Measurements from ENCODE around the gene LGI1.
A peak's percentile ranks its signal among the peaks of the same experiment; 100 is the strongest.
"Not testable (repeated sequence)": the region's sequence is repeated elsewhere in the genome, so short reads cannot be mapped to it uniquely, and the experiment has no call there.

Gene LGI1

DNA sequence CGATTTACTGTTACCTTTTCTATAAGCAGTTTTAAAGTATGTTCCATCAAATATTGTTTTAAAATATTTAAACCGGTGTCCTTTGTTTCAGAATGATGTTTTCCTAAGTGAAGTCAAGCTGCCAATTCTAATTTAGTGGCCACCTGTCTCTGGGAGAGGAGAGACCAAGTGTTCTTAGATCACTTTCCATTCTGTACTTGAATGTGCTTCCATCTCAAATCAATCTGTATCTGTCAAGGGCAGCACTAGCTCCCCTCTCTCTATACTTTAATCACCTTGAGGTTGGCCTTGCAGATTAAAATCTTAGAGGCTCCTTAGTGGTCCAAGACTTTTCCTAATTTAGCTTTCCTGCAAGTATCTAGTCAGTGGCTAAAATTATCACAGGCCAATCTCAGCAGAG, 49.6 kb downstream of the LGI1 start:
- no peak for DNase-seq

- DNase-seq: no peak
These were observed 55.1 kb downstream of the LGI1 start for GRCh38 chr10:93812659-93813338.

DNA sequence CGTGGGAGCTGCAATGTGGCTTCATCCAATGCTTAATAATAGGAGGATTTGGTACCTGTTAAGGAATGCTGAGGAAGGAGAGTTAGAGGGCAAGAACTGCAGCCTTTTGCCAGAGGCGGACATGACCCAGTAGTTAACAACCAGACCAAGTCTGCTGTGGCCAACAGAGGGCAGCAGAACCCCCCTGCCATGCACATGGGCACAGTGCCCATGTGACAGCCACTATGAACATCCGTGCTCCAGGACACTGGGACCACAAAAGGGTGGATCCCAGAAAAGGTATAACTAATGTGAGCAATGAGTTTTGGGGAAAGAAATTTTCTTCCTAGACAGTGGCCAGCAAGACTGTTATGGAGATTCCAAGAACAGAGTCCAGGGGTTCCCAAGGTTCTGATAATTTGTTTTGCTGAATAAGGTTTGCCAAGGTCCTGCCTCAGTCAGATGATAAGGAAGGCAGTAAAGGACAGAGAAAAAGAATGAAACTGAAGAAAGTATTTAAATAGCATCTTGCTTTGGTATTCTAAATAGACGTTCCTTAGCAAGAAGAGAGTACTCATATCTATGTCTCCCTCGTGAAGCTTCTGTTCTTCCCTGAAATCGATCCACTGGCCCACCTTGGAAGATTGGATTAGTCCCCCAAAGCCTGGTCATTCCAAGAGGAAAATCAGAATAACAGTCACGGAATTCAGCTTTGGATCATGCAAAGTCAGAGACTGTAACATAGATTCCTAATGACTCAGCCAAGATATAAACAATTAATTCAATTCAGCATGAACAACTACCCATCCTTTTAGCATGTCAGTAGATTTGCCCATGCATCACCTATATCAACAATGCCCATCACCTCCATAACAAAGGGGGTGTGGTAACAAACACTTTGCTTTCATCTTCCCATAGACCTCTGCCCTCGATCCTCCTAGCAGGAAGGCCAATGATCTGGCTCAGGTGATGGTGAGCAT, 56.0 kb downstream of the LGI1 start:
- DNase-seq: peak; percentile 64 to 65

GRCh38 chr10:93815304-93816096, 57.8 kb downstream of the LGI1 start:
- no peak for DNase-seq

DNA sequence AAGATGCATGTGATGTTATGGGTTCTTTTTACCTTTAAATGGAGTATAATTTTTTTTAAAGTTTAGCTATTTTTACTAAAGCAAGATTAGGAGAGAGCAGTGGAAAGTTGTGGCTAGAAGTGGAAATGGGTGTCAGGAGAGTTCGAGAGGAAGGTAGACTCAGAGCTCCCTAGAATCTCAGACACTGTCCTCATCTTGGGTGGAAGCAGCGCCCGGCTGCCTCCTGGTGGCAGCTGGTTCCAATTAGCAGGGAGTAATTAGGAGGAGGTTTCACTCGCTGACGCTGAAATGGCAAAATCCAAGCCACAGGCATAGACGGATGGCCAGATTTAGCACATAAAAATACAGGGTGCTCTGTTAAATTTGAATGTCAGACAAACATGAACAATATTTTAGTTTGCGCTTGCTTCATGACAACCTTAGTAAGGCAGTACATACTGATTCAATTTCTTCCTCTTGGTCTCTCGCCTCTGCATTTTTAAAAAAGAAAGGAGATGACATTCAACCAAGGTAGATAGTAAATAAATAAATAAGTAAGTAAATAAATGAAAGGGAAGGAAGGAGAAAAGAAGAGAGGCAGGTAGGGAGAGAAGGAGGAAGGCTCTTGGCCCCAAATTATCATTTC, 58.5 kb downstream of the LGI1 start:
- peak; percentile 49 to 76 for DNase-seq

- no peak for DNase-seq
These were observed 60.4 kb downstream of the LGI1 start for GRCh38 chr10:93818086-93818485.

DNA sequence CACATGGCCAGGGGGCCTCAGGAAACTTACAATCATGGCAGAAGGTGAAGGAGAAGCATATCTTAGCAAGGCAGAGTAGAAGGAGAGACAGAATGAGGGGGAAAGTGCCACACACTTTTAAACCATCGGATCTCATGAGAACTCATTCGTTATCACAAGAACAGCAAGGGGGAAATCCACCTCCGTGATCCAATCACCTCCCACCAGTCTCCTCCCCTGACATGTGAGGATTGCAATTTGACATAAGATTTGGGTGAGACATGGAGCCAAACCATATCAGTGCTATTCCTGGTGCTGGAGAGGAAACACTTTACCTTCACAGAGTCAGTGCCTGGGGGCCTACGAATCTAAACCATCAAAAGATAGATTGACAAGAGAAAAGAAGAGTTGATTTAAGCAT, 61.8 kb downstream of the LGI1 start:
- DNase-seq: no peak

DNA sequence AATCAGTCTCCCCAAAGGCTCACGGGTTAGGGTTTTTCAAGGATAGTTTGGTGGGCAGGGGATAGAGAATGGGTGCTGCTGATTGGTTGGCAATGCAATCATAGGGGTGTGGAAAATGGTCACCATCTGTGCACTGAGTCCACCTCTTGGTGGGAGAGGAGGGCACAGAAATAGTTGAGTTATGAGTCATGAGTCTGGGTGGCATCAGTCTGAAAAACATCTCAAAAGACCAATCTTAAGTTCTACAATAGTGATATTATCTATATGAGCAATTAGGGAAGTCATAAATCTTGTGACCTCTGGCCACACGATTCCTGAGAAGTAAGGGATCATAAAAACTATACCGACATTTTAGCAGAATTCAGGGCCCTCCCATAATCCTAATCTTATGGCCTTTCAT, 62.7 kb downstream of the LGI1 start:
- DNase-seq: no peak

GRCh38 chr10:93821051-93821772, 63.5 kb downstream of the LGI1 start:
- peak; percentile 80 to 88 for DNase-seq

GRCh38 chr10:93826355-93826754, 68.6 kb downstream of the LGI1 start:
- DNase-seq: peak; percentile 20 to 33

DNA sequence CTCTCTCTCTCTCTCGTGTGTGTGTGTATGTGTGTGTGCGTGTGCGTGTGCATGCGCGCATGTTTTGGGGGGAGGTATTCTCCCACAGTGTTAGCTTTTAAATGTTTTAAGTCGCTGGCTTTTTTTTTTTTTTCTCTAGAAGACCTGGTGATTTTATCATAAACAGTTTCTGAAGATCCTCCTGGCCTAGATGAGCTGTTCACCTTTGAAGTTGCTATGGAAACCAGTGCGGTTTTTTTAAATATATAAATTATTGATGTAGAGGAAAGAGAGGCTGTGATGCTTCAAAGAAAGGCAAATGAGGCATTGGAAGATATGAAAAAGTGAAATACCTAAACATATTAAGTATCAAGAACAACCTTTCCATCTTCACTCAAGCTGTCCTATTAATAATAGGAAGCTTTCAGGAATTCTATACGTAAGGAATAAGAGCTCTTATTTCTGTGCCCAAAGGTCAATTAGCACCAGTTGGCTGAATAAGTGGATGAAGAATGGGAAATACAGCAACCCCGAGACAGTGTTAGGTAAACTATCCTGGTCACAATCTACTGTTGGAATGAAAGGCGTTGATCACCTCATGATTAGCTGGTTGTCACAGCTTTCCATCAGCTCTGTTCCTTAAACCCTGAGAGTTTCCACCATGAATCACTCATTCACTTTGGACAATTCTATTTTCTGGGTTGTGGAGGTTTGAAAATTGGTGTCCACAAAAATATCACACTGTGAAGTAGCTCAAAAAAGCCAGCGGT, 69.5 kb downstream of the LGI1 start:
- DNase-seq: no peak

DNA sequence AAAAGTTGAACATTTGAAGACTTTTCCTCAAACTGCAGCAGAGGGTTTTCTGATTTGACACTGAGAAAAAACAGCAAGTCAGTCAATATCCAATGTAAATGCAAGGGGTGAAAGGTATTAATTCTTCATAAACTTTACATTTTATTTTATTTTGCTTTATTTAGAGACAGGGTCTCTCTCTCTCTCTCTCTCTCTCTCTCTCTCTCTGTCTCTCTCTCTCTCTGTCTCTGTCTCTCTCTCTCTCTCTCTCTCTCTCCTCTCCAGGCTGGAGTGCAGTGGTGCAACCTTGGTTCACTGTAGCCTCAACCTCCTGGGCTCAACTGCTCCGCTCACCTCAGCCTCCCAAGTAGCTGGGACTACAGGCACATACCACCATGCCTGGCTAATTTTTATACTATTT, 73.3 kb downstream of the LGI1 start:
- not testable (repeated sequence) for DNase-seq

- DNase-seq: no peak
These were observed 78.0 kb downstream of the LGI1 start for GRCh38 chr10:93835770-93836169.

GRCh38 chr10:93837822-93838221, 80.1 kb downstream of the LGI1 start:
- DNase-seq: no peak

- DNase-seq: no peak
These were observed 80.5 kb downstream of the LGI1 start for GRCh38 chr10:93838278-93838677.

DNA sequence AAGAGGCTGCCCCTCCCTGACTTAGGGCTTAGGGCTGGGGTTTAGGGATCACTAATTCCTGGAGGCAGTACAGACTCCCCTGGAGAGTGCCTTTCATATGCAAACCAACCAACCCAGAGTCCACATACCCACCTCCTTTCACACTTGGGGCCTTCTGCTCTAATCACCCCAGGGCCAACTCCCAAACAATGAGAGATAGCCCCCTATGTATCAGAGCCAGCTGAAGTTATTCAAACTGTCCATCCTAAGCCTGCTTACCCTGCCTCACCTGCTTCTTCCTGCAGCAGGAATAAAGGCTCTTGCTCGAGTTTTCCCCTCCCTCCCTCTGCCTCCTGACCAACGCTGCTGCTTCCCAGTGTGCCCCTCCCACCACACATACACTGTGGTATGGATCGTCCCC, 84.2 kb downstream of the LGI1 start:
- no peak for DNase-seq

- no peak for DNase-seq
These were observed 87.4 kb downstream of the LGI1 start for GRCh38 chr10:93844979-93845626.

Measured in Kasumi-1 (cell line).